Measurements from ENCODE around the gene PRSS22. TPM values are rescaled to one million over a fixed set of nuclear protein-coding genes. Genes with fewer than 3 reads are reported as not detected.
A peak's percentile ranks its signal among the peaks of the same experiment; 100 is the strongest.

The PRSS22 gene
- total RNA-seq, 6 donors from 2014 or later: 9.3 to 24.8 (median 16.6) TPM

DNA sequence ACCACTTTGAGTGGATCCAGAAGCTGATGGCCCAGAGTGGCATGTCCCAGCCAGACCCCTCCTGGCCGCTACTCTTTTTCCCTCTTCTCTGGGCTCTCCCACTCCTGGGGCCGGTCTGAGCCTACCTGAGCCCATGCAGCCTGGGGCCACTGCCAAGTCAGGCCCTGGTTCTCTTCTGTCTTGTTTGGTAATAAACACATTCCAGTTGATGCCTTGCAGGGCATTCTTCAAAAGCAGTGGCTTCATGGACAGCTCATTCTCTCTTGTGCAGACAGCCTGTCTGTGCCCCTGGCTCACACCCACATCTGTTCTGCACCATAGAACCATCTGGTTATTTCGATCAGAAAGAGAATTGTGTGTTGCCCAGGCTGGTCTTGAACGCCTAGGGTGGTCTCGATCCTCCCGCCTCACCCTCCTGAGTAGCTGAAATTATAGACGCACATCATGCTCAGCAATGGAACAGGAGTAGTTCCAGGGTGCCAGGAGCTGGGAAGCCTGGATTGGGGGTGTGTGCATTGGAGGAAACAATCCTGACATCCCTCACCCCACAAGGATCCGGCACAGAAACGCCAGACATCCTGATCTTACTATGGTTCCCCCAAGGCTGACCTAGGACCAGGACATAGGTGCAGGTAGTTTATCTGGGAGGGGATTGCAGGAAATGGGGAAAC, 36.3 kb downstream of the PRSS22 start:
- Histone ChIP-seq H3K4me3 (no peak overlapping the region), H3K27ac (no peak overlapping the region), H3K9me3 (no peaks in the 10 kb centered on the region), H3K36me3 (no peaks in the 10 kb centered on the region), H3K27me3 (peaks cover 0 to 10% (median 0%) of the 10 kb centered on the region in 4 donors), H3K4me1 (peaks cover 0 to 8% (median 0%) of the 10 kb centered on the region in 4 donors)
- TF ChIP-seq EP300 (IDR thresholded peaks at IDR 0.05): no peak
- TF ChIP-seq, protein P1, sequence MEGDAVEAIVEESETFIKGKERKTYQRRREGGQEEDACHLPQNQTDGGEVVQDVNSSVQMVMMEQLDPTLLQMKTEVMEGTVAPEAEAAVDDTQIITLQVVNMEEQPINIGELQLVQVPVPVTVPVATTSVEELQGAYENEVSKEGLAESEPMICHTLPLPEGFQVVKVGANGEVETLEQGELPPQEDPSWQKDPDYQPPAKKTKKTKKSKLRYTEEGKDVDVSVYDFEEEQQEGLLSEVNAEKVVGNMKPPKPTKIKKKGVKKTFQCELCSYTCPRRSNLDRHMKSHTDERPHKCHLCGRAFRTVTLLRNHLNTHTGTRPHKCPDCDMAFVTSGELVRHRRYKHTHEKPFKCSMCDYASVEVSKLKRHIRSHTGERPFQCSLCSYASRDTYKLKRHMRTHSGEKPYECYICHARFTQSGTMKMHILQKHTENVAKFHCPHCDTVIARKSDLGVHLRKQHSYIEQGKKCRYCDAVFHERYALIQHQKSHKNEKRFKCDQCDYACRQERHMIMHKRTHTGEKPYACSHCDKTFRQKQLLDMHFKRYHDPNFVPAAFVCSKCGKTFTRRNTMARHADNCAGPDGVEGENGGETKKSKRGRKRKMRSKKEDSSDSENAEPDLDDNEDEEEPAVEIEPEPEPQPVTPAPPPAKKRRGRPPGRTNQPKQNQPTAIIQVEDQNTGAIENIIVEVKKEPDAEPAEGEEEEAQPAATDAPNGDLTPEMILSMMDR (IDR thresholded peaks at IDR 0.05): no peak
- no peak for TF ChIP-seq POLR2A (IDR thresholded peaks at IDR 0.05)
- no peak for TF ChIP-seq POLR2AphosphoS5 (IDR thresholded peaks at IDR 0.05)
- DNase-seq (no peak), ATAC-seq (ENCODE audit: low FRiP score in 2 of 2) (no peak)
- 83 to 87% methylated on average over 8 to 9 of the region's 9 CpGs for WGBS, 2 donors

DNA sequence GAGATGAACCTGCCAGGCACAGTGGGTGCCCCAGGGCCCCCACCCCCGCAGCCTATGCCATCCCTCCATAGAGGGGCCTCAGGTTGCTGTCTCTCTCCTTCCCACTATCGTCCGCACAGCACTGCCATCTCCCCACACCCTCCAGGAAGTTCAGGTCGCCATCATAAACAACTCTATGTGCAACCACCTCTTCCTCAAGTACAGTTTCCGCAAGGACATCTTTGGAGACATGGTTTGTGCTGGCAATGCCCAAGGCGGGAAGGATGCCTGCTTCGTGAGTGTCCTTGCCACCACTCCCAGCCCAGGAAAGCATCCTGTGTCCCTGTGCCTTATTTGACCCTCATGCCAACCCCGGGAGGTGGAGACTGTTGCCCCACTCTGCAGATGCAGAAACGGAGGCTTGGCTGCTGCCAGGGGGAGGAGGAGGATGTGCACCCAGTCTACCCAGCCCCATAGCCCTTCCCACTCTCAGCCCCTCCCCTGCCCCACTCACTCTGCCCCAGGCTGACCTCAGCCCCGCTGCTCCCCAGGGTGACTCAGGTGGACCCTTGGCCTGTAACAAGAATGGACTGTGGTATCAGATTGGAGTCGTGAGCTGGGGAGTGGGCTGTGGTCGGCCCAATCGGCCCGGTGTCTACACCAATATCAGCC, 37.0 kb downstream of the PRSS22 start:
- Histone ChIP-seq H3K36me3 (no peaks in the 10 kb centered on the region), H3K4me1 (peaks cover 0 to 8% (median 0%) of the 10 kb centered on the region in 4 donors), H3K27me3 (peaks cover 0 to 10% (median 0%) of the 10 kb centered on the region in 4 donors), H3K4me3 (no peak overlapping the region), H3K27ac (no peak overlapping the region), H3K9me3 (no peaks in the 10 kb centered on the region)
- 66 to 73% methylated on average over 14 of the region's 14 CpGs for WGBS, 2 donors
- ATAC-seq (ENCODE audit: low FRiP score in 2 of 2) (no peak), DNase-seq (no peak)
- TF ChIP-seq POLR2AphosphoS5 (IDR thresholded peaks at IDR 0.05) (no peak), POLR2A (IDR thresholded peaks at IDR 0.05) (no peak), EP300 (IDR thresholded peaks at IDR 0.05) (no peak)
- TF ChIP-seq, protein P1 (IDR thresholded peaks at IDR 0.05): no peak

DNA sequence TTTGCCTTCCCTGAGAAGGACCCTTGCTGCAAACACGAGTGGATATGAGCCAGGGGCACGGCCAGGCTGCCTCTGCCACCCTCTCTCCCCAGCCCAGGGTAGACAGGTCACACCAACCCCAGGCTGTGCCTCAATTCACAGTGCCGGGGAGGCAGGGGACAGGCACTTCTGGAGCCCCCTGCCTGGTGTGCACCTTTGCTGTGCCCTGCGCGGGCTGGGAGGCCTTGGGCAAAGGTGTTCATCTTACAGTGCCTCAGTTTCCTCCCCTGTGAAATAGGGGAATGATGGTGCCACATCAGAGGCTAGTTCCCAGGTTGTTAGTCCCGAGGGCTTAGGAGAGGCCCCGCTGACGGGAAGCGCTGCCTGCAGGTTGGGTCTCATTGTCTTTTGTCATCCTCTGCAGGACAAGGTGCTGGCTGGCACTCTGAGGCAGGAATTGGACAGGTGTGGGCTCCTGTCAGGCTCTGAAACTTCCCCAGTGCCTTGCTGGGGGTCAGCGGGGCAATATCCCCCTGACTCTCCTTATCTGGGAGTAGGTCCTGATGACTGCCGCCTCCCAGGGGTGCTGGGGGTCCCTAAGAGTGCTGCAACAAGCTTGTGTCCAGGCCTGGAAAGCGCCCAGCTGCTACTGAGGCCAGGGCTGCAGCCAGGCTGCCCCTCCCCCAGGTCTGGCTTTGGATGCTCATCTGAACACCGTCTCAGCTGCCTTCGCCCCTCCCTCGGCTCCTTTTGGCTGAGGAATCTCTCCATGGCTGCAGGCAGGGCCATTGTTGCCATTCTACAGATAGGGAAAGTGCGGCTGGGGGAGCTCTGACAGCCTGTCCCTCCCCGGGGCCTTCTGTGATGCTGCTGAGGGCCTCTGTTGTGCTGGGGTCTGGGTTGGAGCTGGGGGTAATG, 37.8 kb downstream of the PRSS22 start:
- Histone ChIP-seq H3K27ac (no peak overlapping the region), H3K4me3 (no peak overlapping the region), H3K4me1 (peaks cover 0 to 8% (median 0%) of the 10 kb centered on the region in 4 donors), H3K9me3 (no peaks in the 10 kb centered on the region), H3K36me3 (no peaks in the 10 kb centered on the region), H3K27me3 (peaks cover 0 to 10% (median 0%) of the 10 kb centered on the region in 4 donors)
- 76 to 80% methylated on average over 2 to 17 of the region's 17 CpGs for WGBS, 2 donors
- ATAC-seq (ENCODE audit: low FRiP score in 2 of 2) (no peak), DNase-seq (peak in 1 of 2 donors; percentile 57)
- TF ChIP-seq POLR2AphosphoS5 (IDR thresholded peaks at IDR 0.05) (no peak), EP300 (IDR thresholded peaks at IDR 0.05) (no peak), POLR2A (IDR thresholded peaks at IDR 0.05) (no peak)
- TF ChIP-seq, protein P1 (IDR thresholded peaks at IDR 0.05): no peak

DNA sequence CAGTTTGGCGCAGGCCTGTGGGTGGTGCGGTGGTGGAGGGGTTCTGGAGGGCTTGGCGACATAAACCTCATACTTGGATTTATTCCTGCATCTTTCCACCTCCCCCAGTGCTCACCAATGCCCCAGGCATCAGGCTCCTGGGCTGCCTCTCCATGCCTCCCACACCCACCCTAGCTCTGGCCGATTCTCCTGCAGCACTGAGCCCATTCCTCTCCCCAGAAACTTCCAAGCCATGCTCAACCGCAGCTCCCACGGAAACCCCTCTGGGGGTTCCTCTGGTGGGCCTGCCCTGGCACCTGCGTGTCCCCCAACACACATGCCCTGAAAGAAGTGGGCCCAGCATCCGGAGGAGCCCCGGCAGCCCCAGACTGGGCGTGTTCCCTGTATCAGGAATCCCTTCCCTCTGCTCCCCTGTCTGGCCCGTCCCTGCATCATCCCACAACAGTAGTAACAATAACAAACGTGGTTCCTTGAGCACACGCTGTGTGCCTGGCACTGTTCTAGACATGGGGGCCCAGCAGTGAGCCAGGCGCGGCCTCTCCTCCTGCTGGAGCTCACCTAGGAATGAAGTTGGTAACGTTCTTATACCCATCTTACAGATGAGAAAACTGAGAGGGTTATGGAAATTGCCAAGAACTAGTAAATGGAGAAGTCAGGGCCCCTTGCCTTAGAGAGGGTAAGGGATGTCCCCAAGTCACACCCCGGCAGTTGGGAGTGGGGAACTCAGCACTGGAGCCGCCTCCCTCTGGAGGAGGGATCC, 38.6 kb downstream of the PRSS22 start:
- no peak overlapping the region for H3K27ac ChIP-seq
- DNase-seq: peak in 1 of 2 donors; percentile 51
- no peaks in the 10 kb centered on the region for H3K36me3 ChIP-seq
- 68 to 83% methylated on average over 10 to 18 of the region's 18 CpGs for WGBS, 2 donors
- H3K4me3 ChIP-seq: no peak overlapping the region
- no peak for TF ChIP-seq POLR2AphosphoS5 (IDR thresholded peaks at IDR 0.05)
- TF ChIP-seq, protein P1 (IDR thresholded peaks at IDR 0.05): no peak
- TF ChIP-seq POLR2A (IDR thresholded peaks at IDR 0.05): no peak
- no peak for TF ChIP-seq EP300 (IDR thresholded peaks at IDR 0.05)
- no peaks in the 10 kb centered on the region for H3K9me3 ChIP-seq
- no peak for ATAC-seq (ENCODE audit: low FRiP score in 2 of 2)
- H3K27me3 ChIP-seq: peaks cover 0 to 10% (median 0%) of the 10 kb centered on the region in 4 donors
- peaks cover 0 to 8% (median 0%) of the 10 kb centered on the region in 4 donors for H3K4me1 ChIP-seq
